ENCODE measurements around the gene DCBLD2.

DCBLD2 gene

DNA sequence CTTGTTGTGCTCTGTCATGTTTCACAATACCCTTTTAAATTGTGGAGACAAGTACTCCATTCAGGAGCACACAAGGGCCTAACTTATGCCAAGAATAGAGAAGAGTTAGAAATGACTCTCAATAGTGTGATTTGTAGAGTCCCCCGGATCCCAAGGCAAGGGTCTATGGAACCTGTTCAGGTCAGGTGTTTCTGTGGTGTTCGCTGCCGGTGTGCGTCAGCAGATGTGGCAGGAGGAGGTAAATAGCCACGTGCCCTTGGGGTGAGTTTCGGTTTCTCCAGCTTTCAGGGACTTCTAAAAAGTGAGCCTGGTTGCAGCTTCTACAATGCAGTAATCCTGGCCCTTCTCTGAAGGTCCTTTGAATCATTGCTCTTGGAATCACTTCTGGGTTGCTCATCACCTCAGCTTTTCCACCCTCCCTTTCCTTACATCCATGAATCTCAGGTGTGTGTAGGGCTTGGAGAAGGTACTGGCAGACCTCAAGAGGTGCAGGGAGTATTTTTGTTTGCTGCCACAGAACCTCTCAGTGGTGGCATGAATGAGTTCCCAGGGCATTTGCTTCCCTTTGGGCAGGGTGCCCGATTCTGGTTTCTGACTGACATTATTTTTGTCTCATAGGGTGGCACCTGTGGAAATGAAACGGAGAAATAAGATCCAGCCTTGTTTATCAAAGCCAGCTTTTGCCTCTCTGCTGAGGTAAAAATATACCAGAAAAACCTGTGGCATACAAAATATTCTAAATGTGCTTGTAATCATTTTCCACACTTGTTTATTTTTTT, 131.0 kb downstream of the DCBLD2 start:
- no peak for DNase-seq (ENCODE audit: low read depth in 2 of 3, low spot score in 2 of 3)

- DNase-seq (ENCODE audit: low read depth in 2 of 3, low spot score in 2 of 3) = no peak
Measured at GRCh38 chr3:98769448-98769847, 132.0 kb downstream of the DCBLD2 start.

DNA sequence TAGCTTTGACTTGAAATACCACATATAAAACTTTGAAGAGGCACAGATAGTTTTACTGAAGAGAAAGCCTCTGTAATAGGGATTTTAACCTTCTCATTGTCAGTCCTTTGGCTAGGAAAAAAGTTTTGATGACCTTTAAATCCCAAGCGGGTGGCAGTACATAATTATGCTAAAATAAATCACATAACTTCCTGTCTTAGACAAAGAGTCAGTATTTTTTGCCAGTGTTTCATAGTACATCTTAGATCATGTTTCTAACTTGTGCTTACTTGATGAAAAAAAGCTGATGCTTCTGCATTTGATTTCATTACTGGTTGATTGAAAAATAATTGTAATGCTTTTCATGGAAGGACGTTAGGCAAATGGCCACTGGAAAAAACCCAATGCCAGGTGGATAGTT, 132.5 kb downstream of the DCBLD2 start:
- no peak for DNase-seq (ENCODE audit: low read depth in 2 of 3, low spot score in 2 of 3)

DNA sequence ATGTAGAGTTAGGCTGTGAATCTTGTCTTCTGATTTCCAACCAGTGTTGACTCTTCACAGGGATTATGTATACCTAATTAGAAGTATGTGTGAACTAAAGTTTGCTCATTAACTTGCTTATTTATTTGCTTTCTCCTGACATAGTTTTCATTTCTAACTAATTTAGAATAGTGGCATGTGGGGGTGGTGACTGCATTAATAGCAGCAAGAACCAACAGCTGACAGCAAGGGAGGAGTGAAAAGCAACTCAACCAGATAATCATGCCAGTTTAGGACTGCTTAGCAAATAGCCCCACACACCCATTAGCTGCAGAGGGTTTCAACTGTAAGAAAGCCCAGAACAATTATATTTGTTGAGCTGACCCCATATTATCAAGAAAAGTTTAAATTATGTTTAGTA, 134.6 kb downstream of the DCBLD2 start:
- no peak for DNase-seq (ENCODE audit: low read depth in 2 of 3, low spot score in 2 of 3)

GRCh38 chr3:98765721-98766120, 135.8 kb downstream of the DCBLD2 start:
- no peak for DNase-seq (ENCODE audit: low read depth in 2 of 3, low spot score in 2 of 3)

GRCh38 chr3:98764472-98764884, 137.0 kb downstream of the DCBLD2 start:
- no peak for DNase-seq (ENCODE audit: low read depth in 2 of 3, low spot score in 2 of 3)

DNA sequence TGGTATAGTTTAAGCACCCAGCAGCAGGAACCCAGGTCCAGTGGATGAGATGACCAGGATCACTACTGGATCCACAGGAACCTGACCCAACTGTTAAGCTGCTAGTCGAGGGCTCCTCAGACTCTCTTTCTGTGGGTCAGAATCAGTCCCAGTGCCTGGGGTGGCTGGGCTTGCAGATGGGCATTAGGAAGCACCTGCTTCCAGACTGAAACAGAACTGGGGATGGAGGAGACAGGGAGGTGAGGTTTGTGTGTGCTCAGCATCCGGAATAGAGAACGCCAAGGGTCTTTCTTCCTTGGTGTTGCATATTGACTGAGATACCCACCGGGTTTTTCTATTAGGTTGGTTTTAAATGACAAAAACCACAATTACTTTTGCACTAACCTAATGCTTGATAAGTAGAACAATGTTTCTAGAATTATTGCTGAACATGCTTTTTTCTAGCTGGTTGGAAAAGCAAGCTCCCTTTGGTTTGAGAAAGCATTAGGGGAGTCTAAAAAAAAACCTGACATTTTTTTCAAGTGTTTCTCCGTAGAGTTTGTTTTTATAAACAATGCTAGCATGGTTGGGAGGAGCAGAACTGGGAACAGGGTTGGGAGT, 137.6 kb downstream of the DCBLD2 start:
- no peak for DNase-seq (ENCODE audit: low read depth in 2 of 3, low spot score in 2 of 3)

DNA sequence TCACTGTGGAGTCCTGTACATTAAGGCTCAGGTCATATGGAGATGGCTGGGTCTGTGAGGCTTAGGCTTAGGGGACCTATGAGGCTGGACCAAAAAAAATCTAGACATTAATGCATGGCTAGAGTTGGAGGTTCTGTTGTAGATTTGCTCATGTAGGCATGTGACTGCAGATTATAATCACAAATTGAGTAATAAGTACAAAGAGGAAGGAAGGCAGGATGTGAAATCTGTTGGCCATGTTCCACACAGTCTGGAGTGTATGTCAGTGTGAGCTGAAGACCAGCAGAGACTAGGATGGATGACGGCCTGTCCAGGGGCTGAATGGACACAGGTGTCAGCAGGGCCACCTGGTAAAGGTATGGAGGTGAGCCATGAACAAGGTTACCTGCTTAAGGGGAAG, 138.4 kb downstream of the DCBLD2 start, which contains the start of gene ST3GAL6:
ST3GAL6 (plus strand) TSS at position 265 of the 400 bp plus-strand sequence. CDS start 5,101 bp downstream, outside the sequence.
- no peak for DNase-seq (ENCODE audit: low read depth in 2 of 3, low spot score in 2 of 3)

GRCh38 chr3:98761643-98762229, 139.8 kb downstream of the DCBLD2 start:
- DNase-seq (ENCODE audit: low read depth in 2 of 3, low spot score in 2 of 3) = no peak

- no peak for DNase-seq (ENCODE audit: low read depth in 2 of 3, low spot score in 2 of 3)
Measured at GRCh38 chr3:98759629-98760028, 141.9 kb downstream of the DCBLD2 start.

- DNase-seq (ENCODE audit: low read depth in 2 of 3, low spot score in 2 of 3) = no peak
Measured at GRCh38 chr3:98755601-98756000, 145.9 kb downstream of the DCBLD2 start.

GRCh38 chr3:98754483-98754882, 147.0 kb downstream of the DCBLD2 start:
- DNase-seq (ENCODE audit: low read depth in 2 of 3, low spot score in 2 of 3) = no peak

DNA sequence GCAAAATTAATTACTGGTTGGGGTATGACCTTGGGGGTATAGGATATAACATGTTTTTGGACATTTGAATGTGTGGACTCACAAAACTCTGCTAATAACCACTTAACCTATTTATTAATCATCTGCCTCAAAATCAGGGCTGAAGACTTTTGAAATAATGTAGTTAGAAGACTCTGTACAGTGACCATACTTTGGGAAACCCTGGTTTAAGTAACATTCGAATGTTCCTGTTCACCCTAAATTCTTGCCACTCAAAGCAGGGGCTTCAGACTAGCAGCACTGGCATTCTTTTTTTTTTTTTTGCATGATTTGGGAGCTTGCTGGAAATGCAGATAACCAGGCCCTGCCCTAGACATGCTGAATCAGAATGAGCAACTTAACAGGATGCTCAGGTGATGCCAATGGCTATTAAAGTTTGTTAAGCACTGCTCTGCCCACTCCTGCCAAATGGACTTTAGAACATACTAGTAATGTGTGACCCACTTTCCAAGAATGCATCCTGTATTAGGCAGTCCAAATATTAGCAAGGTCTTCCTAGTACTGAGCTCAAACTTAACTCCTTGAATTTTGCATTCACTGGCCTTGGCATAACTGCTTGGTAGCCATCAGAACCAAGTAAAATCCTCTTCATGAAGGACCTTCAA, 151.1 kb downstream of the DCBLD2 start:
- DNase-seq (ENCODE audit: low read depth in 2 of 3, low spot score in 2 of 3) = no peak

DNA sequence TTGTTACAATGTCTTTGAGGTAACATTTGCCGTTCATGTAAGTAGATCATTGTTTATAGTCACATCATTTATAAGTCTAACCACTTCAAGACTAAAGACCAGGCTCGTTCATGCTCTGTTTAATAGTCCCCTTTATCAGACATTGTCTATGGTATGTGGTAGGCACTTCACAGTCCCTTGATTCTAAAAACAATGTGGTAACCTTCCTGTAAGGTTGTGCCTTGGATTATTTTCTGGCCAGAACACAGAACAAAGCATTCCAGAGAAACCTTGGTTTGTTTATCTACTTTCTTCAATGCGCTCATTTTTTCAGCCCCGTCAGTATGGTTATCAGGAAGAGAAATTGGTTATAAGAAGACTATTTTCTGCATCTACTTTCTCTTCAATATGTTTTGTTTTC, 154.6 kb downstream of the DCBLD2 start:
- DNase-seq (ENCODE audit: low read depth in 2 of 3, low spot score in 2 of 3) = no peak

GRCh38 chr3:98746122-98746521, 155.4 kb downstream of the DCBLD2 start:
- DNase-seq (ENCODE audit: low read depth in 2 of 3, low spot score in 2 of 3) = no peak
